ENCODE measurements around the gene HMGB4. TPM values are rescaled to one million over a fixed set of nuclear protein-coding genes. Genes with fewer than 3 reads are reported as not detected.

HMGB4 gene
- total and polyA plus RNA-seq, 8 donors, result not detected

- H3K9me3 ChIP-seq, result no peaks in the 10 kb centered on the region
- no peak for TF ChIP-seq CTCF (IDR thresholded peaks at IDR 0.05)
- H3K4me3 ChIP-seq, result no peak overlapping the region
- H3K27ac ChIP-seq, result no peak overlapping the region
- no peaks in the 10 kb centered on the region for H3K4me1 ChIP-seq
- DNase-seq, result no peak
- H3K36me3 ChIP-seq, result no peaks in the 10 kb centered on the region
- H3K27me3 ChIP-seq, result peaks cover 0 to 23% of the 10 kb centered on the region in 2 donors
- no peak for ATAC-seq
- intact Hi-C loops (cut with DNase I), result no loop called here
Observed at GRCh38 chr1:33823830-33824229, 40.0 kb upstream of the HMGB4 start.

- H3K27ac ChIP-seq, result no peak overlapping the region
- intact Hi-C loops (cut with DNase I), result no loop called here
- DNase-seq, result no peak
- H3K9me3 ChIP-seq, result no peaks in the 10 kb centered on the region
- H3K4me1 ChIP-seq, result no peaks in the 10 kb centered on the region
- peaks cover 0 to 23% of the 10 kb centered on the region in 2 donors for H3K27me3 ChIP-seq
- no peak overlapping the region for H3K4me3 ChIP-seq
- H3K36me3 ChIP-seq, result no peaks in the 10 kb centered on the region
- no peak for ATAC-seq
- no peak for TF ChIP-seq CTCF (IDR thresholded peaks at IDR 0.05)
Observed at GRCh38 chr1:33824321-33824720, 39.6 kb upstream of the HMGB4 start.

GRCh38 chr1:33824971-33825370, 38.9 kb upstream of the HMGB4 start:
- no peaks in the 10 kb centered on the region for H3K9me3 ChIP-seq
- TF ChIP-seq CTCF (IDR thresholded peaks at IDR 0.05), result no peak
- H3K27ac ChIP-seq, result no peak overlapping the region
- H3K4me1 ChIP-seq, result no peaks in the 10 kb centered on the region
- no peak for DNase-seq
- ATAC-seq, result no peak
- intact Hi-C loops (cut with DNase I), result no loop called here
- H3K4me3 ChIP-seq, result no peak overlapping the region
- peaks cover 0 to 23% of the 10 kb centered on the region in 2 donors for H3K27me3 ChIP-seq
- no peaks in the 10 kb centered on the region for H3K36me3 ChIP-seq

GRCh38 chr1:33825506-33825905, 38.4 kb upstream of the HMGB4 start:
- Histone ChIP-seq H3K27ac (no peak overlapping the region), H3K27me3 (peaks cover 0 to 19% of the 10 kb centered on the region in 2 donors), H3K4me3 (no peak overlapping the region), H3K4me1 (no peaks in the 10 kb centered on the region), H3K9me3 (no peaks in the 10 kb centered on the region), H3K36me3 (no peaks in the 10 kb centered on the region)
- no peak for ATAC-seq
- intact Hi-C loops (cut with DNase I), result no loop called here
- DNase-seq, result no peak
- TF ChIP-seq CTCF (IDR thresholded peaks at IDR 0.05), result no peak

GRCh38 chr1:33826311-33826710, 37.6 kb upstream of the HMGB4 start:
- DNase-seq (no peak), ATAC-seq (no peak)
- H3K4me1 ChIP-seq, result no peaks in the 10 kb centered on the region
- H3K27me3 ChIP-seq, result peaks cover 0 to 16% of the 10 kb centered on the region in 2 donors
- no peak for TF ChIP-seq CTCF (IDR thresholded peaks at IDR 0.05)
- H3K9me3 ChIP-seq, result no peaks in the 10 kb centered on the region
- no peaks in the 10 kb centered on the region for H3K36me3 ChIP-seq
- no peak overlapping the region for H3K4me3 ChIP-seq
- intact Hi-C loops (cut with DNase I), result no loop called here
- H3K27ac ChIP-seq, result no peak overlapping the region
